ENCODE results near the gene RAB11FIP4. TPM values are rescaled to one million over a fixed set of nuclear protein-coding genes. Genes with fewer than 3 reads are reported as not detected.
A peak's percentile ranks its signal among the peaks of the same experiment; 100 is the strongest.

Gene RAB11FIP4
- total RNA-seq, 4 donors from 2014 or later, result 9.9 to 23.6 (median 16.1) TPM

DNA sequence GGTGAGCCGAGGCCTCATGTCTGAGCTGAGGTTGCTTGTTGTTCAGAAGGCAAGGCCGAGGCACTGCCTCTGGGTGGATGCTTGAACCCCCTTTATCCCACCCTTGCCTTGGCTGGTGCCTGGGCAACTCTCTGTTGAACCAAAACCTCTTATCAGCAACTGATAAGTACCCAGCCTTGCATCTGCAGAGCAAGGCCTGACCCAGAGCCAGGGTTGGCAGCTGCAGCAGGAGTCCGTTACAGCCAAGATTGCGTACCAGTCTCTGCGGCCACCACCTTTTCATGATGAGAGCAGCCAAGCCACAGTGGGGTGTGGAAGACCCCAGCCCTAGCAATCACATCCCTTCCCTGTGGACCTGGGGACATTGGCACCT is 118.3 kb downstream of the RAB11FIP4 start:
- no peak for DNase-seq
- H3K4me3 ChIP-seq, result no peak overlapping the region
- WGBS, 2 donors, result 100% methylated on average over 1 to 4 of the region's 5 CpGs
- no peaks in the 10 kb centered on the region for H3K36me3 ChIP-seq
- H3K4me1 ChIP-seq, result peaks cover 0 to 38% (median 9%) of the 10 kb centered on the region in 3 donors
- intact Hi-C loops (cut with DNase I), result no loop called here
- no peaks in the 10 kb centered on the region for H3K27me3 ChIP-seq
- no peaks in the 10 kb centered on the region for H3K9me3 ChIP-seq
- peak overlapping the region in 2 of 4 donors; percentile 50 to 77 for H3K27ac ChIP-seq
- TF ChIP-seq, protein P1, sequence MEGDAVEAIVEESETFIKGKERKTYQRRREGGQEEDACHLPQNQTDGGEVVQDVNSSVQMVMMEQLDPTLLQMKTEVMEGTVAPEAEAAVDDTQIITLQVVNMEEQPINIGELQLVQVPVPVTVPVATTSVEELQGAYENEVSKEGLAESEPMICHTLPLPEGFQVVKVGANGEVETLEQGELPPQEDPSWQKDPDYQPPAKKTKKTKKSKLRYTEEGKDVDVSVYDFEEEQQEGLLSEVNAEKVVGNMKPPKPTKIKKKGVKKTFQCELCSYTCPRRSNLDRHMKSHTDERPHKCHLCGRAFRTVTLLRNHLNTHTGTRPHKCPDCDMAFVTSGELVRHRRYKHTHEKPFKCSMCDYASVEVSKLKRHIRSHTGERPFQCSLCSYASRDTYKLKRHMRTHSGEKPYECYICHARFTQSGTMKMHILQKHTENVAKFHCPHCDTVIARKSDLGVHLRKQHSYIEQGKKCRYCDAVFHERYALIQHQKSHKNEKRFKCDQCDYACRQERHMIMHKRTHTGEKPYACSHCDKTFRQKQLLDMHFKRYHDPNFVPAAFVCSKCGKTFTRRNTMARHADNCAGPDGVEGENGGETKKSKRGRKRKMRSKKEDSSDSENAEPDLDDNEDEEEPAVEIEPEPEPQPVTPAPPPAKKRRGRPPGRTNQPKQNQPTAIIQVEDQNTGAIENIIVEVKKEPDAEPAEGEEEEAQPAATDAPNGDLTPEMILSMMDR (IDR thresholded peaks at IDR 0.05), result no peak

DNA sequence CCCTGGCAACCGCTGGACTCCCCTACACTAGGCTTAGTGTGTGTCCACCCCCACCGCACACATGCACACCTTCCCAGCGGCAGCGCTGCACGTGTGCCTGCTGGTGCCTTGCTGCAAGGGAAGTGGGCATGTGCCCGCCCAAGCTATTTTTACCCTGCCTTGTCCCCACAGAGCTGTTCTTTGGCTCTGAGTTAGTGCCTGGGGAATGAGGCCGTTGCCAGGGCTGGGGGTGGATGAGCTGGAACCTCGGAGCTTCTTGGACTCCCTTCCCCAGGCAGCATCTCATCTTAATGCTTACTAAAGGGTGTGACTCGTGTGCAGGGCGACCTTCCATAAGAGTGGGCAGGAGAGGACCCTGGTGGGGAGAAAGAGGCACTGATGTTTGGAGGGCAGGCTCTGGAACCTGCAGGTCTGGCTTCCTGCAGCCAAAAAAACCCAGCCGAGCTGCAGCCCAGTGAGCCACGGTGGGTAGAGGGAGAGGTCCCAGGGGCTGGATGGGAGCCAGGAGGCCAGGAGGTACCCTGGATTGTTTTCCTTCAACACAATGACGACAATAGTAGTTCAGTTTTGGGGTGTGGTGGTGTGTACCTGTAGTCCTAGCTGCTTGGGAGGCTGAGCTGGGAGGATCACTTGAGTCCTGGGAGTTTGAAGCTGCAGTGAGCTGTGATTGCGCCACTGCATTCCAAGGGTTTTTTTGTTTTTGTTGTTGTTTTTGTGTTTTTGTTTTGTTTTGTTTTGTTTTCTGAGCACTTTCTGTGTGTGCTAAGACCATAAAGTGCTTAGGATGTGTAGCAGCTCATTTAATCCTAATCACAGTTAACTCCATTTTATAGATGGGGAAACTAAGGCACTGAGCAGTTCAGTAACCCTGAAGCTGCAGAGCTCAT is 119.1 kb downstream of the RAB11FIP4 start:
- DNase-seq, result no peak
- no peaks in the 10 kb centered on the region for H3K27me3 ChIP-seq
- 77 to 79% methylated on average over 6 to 7 of the region's 14 CpGs for WGBS, 2 donors
- H3K4me1 ChIP-seq, result peaks cover 0 to 38% (median 9%) of the 10 kb centered on the region in 3 donors
- H3K9me3 ChIP-seq, result no peaks in the 10 kb centered on the region
- H3K36me3 ChIP-seq, result no peaks in the 10 kb centered on the region
- no peak overlapping the region for H3K27ac ChIP-seq
- intact Hi-C loops (cut with DNase I), result no loop called here
- no peak overlapping the region for H3K4me3 ChIP-seq
- TF ChIP-seq, protein P1 (IDR thresholded peaks at IDR 0.05), result no peak
- no peak for TF ChIP-seq POLR2A (IDR thresholded peaks at IDR 0.05)

DNA sequence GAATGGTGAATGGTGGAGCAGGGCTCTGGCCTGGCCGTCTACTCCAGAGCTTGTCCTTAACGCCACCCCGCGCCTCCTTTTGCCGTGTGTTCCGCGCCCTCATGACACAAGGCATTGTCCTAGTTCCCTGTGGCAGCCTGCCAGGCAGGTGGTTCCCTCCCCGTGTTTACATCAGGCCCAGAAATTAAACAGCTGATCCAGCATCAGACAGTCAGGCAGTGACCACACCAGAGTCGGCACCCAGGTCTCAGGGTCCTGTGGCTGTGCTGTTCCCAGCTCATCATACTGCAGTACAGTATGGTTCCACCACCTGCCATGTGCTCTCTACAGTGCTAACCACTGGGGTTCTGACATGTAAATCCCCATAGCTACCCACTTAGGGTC is 119.7 kb downstream of the RAB11FIP4 start:
- intact Hi-C loops (cut with DNase I), result no loop called here
- no peak for TF ChIP-seq POLR2A (IDR thresholded peaks at IDR 0.05)
- TF ChIP-seq, protein P1 (IDR thresholded peaks at IDR 0.05), result no peak
- 77 to 79% methylated on average over 9 of the region's 9 CpGs for WGBS, 2 donors
- Histone ChIP-seq H3K4me3 (no peak overlapping the region), H3K27me3 (no peaks in the 10 kb centered on the region), H3K9me3 (no peaks in the 10 kb centered on the region), H3K27ac (no peak overlapping the region), H3K4me1 (peaks cover 0 to 38% (median 9%) of the 10 kb centered on the region in 3 donors), H3K36me3 (no peaks in the 10 kb centered on the region)
- no peak for DNase-seq

DNA sequence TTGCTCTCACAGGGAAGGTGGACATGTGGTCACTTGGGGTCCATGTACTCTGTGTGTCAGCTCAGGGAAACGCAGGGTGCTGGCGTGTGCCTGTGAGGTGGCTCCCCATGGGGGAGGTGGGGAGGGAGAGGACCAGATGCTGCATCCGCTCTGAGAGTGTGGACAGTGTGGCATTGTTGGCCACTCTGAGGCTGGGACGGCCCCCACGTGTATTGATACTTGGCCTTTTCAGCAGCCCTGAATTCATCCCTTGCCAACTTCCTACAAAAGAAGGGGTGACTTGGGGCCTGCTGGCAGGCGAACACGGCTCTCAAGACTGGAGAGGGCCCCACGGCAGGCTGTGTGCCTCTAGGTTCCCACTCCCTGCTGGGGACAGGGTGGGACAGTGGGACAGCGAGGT is 120.1 kb downstream of the RAB11FIP4 start:
- Histone ChIP-seq H3K9me3 (no peaks in the 10 kb centered on the region), H3K36me3 (no peaks in the 10 kb centered on the region), H3K27me3 (no peaks in the 10 kb centered on the region), H3K27ac (no peak overlapping the region), H3K4me1 (peaks cover 0 to 38% (median 9%) of the 10 kb centered on the region in 3 donors), H3K4me3 (no peak overlapping the region)
- 85 to 100% methylated on average over 1 to 3 of the region's 9 CpGs for whole genome bisulfite sequencing, 2 donors
- intact Hi-C loops (cut with DNase I), result no loop called here
- DNase-seq, result no peak
- TF ChIP-seq, protein P1 (IDR thresholded peaks at IDR 0.05), result no peak
- no peak for TF ChIP-seq POLR2A (IDR thresholded peaks at IDR 0.05)

DNA sequence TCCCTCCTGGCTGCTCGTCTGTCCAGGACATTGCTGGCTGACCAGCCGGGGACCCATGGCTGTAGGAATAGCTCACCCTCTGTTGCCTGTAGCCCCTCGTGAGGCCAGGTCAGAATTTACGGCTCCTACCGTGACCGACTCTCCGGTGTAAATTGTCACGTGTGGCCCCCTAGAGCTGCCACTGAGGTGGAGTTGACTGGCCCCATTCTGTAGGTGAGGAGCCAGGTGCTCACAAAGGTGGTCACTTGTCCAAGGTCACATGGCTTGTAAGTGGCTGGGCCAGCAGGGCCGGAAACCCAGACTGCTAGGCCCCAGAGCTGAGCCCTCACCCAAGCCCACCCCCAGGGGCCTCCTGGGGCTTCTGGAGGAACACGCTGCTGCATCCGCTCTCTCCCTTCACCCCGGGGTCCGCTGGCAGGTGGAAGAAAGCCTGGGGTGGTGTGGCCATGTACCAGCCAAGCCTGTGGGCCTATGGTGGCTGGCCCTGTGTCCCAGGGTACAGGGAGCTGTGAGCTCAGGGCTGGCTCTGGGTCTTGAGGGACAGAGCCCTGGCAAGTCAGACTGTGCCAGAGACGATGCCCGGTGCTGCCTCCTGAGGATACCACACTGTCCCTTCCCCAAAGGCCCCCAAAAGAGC is 120.7 kb downstream of the RAB11FIP4 start:
- no peak for DNase-seq
- TF ChIP-seq POLR2A (IDR thresholded peaks at IDR 0.05), result no peak
- TF ChIP-seq, protein P1 (IDR thresholded peaks at IDR 0.05), result no peak
- Histone ChIP-seq H3K4me3 (no peak overlapping the region), H3K9me3 (no peaks in the 10 kb centered on the region), H3K27me3 (no peaks in the 10 kb centered on the region), H3K36me3 (no peaks in the 10 kb centered on the region), H3K4me1 (peaks cover 0 to 38% (median 9%) of the 10 kb centered on the region in 3 donors), H3K27ac (no peak overlapping the region)
- intact Hi-C loops (cut with DNase I), result no loop called here
- WGBS, 2 donors, result 73 to 96% methylated on average over 2 to 5 of the region's 15 CpGs
